ENCODE results near the gene HERPUD2. TPM values are rescaled to one million over a fixed set of nuclear protein-coding genes. Genes with fewer than 3 reads are reported as not detected.

The HERPUD2 gene
- total RNA-seq, 1 donor from 2014 or later, result 36.1 TPM

DNA sequence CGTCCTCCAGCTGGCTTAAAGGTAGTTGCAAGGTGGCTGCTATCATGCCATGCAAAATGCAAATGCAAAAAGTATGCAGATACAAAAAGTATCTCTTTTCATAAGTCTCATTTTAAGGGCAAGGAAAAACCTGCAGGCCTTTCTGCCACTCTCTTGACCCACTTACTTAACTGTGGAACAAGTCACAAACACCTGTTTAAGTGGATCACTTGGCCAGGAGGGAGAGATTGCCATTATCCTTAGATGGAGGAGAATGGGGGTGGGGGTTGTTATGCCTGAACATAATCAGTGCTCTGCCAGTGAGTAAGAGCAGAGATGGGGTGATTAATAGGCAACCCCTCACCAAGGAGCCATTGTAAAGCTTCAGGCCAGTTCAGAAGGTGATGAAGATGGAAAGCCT, 25.1 kb upstream of the HERPUD2 start:
- Histone ChIP-seq H3K4me3 (ENCODE audit: low read depth, low read length) (no peak overlapping the region), H3K27me3 (ENCODE audit: control insufficient read depth, insufficient read depth, low read length) (no peaks in the 10 kb centered on the region), H3K36me3 (ENCODE audit: control insufficient read depth, insufficient read depth, low read length) (no peaks in the 10 kb centered on the region)
- TF ChIP-seq, protein P1, sequence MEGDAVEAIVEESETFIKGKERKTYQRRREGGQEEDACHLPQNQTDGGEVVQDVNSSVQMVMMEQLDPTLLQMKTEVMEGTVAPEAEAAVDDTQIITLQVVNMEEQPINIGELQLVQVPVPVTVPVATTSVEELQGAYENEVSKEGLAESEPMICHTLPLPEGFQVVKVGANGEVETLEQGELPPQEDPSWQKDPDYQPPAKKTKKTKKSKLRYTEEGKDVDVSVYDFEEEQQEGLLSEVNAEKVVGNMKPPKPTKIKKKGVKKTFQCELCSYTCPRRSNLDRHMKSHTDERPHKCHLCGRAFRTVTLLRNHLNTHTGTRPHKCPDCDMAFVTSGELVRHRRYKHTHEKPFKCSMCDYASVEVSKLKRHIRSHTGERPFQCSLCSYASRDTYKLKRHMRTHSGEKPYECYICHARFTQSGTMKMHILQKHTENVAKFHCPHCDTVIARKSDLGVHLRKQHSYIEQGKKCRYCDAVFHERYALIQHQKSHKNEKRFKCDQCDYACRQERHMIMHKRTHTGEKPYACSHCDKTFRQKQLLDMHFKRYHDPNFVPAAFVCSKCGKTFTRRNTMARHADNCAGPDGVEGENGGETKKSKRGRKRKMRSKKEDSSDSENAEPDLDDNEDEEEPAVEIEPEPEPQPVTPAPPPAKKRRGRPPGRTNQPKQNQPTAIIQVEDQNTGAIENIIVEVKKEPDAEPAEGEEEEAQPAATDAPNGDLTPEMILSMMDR (IDR thresholded peaks at IDR 0.05; ENCODE audit: insufficient read depth, low read length, severe bottlenecking), result no peak
- FAIRE-seq, result no peak
- DNase-seq (ENCODE audit: low read depth), result no peak

GRCh38 chr7:35718047-35718446, 23.1 kb upstream of the HERPUD2 start:
- no peak for FAIRE-seq
- H3K4me3 ChIP-seq (ENCODE audit: low read depth, low read length), result no peak overlapping the region
- no peak for DNase-seq (ENCODE audit: low read depth)
- TF ChIP-seq, protein P1 (IDR thresholded peaks at IDR 0.05; ENCODE audit: insufficient read depth, low read length, severe bottlenecking), result no peak
- H3K36me3 ChIP-seq (ENCODE audit: control insufficient read depth, insufficient read depth, low read length), result no peaks in the 10 kb centered on the region
- H3K27me3 ChIP-seq (ENCODE audit: control insufficient read depth, insufficient read depth, low read length), result no peaks in the 10 kb centered on the region

DNA sequence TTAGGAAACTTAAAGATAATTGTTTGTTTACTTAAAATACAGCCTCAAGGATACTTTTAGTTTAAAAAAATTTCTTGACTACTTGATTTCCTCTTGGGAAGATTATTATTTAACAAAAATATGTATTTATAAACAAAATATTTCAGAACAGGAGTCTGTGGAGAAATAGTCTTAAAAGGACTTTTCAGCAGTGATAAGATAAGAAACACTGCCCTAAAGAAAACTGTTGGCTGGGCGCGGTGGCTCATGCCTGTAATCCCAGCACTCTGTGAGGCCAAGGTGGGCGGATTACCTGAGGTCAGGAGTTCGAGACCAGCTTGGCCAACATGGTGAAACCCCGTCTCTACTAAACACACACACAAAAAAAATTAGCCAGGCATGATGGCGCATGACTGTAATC, 22.6 kb upstream of the HERPUD2 start:
- no peak for FAIRE-seq
- no peak for DNase-seq (ENCODE audit: low read depth)
- H3K27me3 ChIP-seq (ENCODE audit: control insufficient read depth, insufficient read depth, low read length), result no peaks in the 10 kb centered on the region
- H3K4me3 ChIP-seq (ENCODE audit: low read depth, low read length), result no peak overlapping the region
- TF ChIP-seq, protein P1 (IDR thresholded peaks at IDR 0.05; ENCODE audit: insufficient read depth, low read length, severe bottlenecking), result no peak
- H3K36me3 ChIP-seq (ENCODE audit: control insufficient read depth, insufficient read depth, low read length), result no peaks in the 10 kb centered on the region

GRCh38 chr7:35717013-35717412, 22.1 kb upstream of the HERPUD2 start:
- TF ChIP-seq, protein P1 (IDR thresholded peaks at IDR 0.05; ENCODE audit: insufficient read depth, low read length, severe bottlenecking), result no peak
- FAIRE-seq, result no peak
- no peak for DNase-seq (ENCODE audit: low read depth)
- H3K4me3 ChIP-seq (ENCODE audit: low read depth, low read length), result no peak overlapping the region
- H3K27me3 ChIP-seq (ENCODE audit: control insufficient read depth, insufficient read depth, low read length), result no peaks in the 10 kb centered on the region
- H3K36me3 ChIP-seq (ENCODE audit: control insufficient read depth, insufficient read depth, low read length), result no peaks in the 10 kb centered on the region

DNA sequence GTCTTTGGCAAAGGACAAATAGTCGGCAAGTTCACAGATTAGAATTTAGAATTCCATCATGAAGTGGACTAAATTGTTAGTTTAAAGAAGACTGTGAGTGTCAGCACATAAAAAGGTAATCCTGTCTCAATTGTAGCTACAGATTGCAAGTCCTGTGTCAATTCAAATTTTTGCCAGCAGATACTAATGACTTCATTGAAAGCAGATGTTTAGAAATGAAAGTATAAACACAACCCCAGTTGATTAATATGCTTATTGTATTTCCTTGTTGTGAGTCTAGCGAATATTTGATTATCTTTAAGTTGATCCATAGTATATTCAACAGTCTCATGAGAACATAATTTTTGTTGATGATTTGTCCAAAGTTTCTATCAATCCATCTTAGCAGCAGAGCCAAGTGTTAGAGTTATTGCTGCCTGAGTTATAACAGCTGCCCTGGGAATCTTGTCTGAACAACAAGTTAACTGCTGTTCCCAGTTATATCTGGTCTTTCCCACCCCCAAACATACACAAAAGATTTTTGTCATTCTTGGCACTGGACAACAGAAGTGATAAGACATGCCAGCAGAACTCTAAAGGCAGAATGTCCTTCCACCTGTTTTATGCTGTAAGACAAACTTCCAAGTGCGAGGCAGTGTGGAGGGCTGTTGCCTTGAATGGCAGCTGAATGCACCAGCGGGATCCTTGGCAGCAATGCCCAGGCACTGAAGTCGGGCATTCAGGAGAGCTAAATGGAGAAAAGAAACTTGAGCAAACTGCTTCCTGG, 21.3 kb upstream of the HERPUD2 start:
- no peaks in the 10 kb centered on the region for H3K36me3 ChIP-seq (ENCODE audit: control insufficient read depth, insufficient read depth, low read length)
- no peak overlapping the region for H3K4me3 ChIP-seq (ENCODE audit: low read depth, low read length)
- FAIRE-seq (no peak), DNase-seq (ENCODE audit: low read depth) (no peak)
- TF ChIP-seq, protein P1 (IDR thresholded peaks at IDR 0.05; ENCODE audit: insufficient read depth, low read length, severe bottlenecking), result no peak
- no peaks in the 10 kb centered on the region for H3K27me3 ChIP-seq (ENCODE audit: control insufficient read depth, insufficient read depth, low read length)

- Histone ChIP-seq H3K27me3 (ENCODE audit: control insufficient read depth, insufficient read depth, low read length) (no peaks in the 10 kb centered on the region), H3K36me3 (ENCODE audit: control insufficient read depth, insufficient read depth, low read length) (no peaks in the 10 kb centered on the region), H3K4me3 (ENCODE audit: low read depth, low read length) (no peak overlapping the region)
- no peak for FAIRE-seq
- DNase-seq (ENCODE audit: low read depth), result no peak
- TF ChIP-seq, protein P1 (IDR thresholded peaks at IDR 0.05; ENCODE audit: insufficient read depth, low read length, severe bottlenecking), result no peak
Measured at GRCh38 chr7:35714862-35715261, 19.9 kb upstream of the HERPUD2 start.

Data from bronchial epithelial cell (primary cell).